ENCODE data around the gene TMEM33. TPM values are rescaled to one million over a fixed set of nuclear protein-coding genes. Genes with fewer than 3 reads are reported as not detected.

Gene TMEM33
- total RNA-seq, 1 donor from 2014 or later = 59.6 TPM

- H3K4me1 Mint-ChIP-seq (ENCODE audit: unreplicated experiment) = no peaks in the 10 kb centered on the region
- H3K4me3 Mint-ChIP-seq (ENCODE audit: unreplicated experiment) = no peak overlapping the region
- no peak for DNase-seq (ENCODE audit: low spot score)
- TF ChIP-seq CTCF (IDR thresholded peaks at IDR 0.05; ENCODE audit: unreplicated experiment) = no peak
- H3K36me3 Mint-ChIP-seq (ENCODE audit: low read depth, unreplicated experiment) = peaks cover 2% of the 10 kb centered on the region
- peaks cover under 1% of the 10 kb centered on the region for H3K9me3 Mint-ChIP-seq (ENCODE audit: unreplicated experiment)
- no peak overlapping the region for H3K27ac Mint-ChIP-seq (ENCODE audit: unreplicated experiment)
- H3K27me3 Mint-ChIP-seq (ENCODE audit: unreplicated experiment) = no peaks in the 10 kb centered on the region
Observed at GRCh38 chr4:41927796-41928499, 7.3 kb upstream of the TMEM33 start.

- peaks cover 6% of the 10 kb centered on the region for H3K4me1 Mint-ChIP-seq (ENCODE audit: unreplicated experiment)
- no peak overlapping the region for H3K4me3 Mint-ChIP-seq (ENCODE audit: unreplicated experiment)
- no peak for TF ChIP-seq CTCF (IDR thresholded peaks at IDR 0.05; ENCODE audit: unreplicated experiment)
- peaks cover 6% of the 10 kb centered on the region for H3K27me3 Mint-ChIP-seq (ENCODE audit: unreplicated experiment)
- no peak for DNase-seq (ENCODE audit: low spot score)
- H3K36me3 Mint-ChIP-seq (ENCODE audit: low read depth, unreplicated experiment) = peaks cover 5% of the 10 kb centered on the region
- H3K27ac Mint-ChIP-seq (ENCODE audit: unreplicated experiment) = no peak overlapping the region
- no peaks in the 10 kb centered on the region for H3K9me3 Mint-ChIP-seq (ENCODE audit: unreplicated experiment)
Observed at GRCh38 chr4:41930139-41930831, 4.9 kb upstream of the TMEM33 start.

DNA sequence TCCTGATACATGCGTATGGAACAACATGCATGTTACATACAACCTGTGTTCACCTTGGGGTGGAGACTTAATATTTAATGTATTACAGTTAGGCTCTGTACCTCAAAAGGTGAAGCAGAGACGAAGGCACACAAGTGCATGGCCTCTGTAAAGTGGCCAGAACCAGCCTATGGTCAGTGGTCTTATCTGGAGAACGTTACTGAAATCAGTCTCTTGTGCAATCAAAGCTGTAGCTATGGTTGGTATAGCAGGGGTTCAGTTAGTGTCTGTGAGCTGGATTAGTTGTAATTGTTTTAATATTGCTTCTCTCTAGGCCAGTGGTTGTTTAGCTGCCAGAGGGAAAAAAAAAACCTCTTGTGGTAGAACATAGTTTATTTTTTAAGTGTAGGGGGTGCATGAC lies 2.2 kb upstream of the TMEM33 start:
- Mint-ChIP-seq H3K4me1 (ENCODE audit: unreplicated experiment) (peaks cover 23% of the 10 kb centered on the region), H3K4me3 (ENCODE audit: unreplicated experiment) (no peak overlapping the region), H3K27ac (ENCODE audit: unreplicated experiment) (no peak overlapping the region), H3K9me3 (ENCODE audit: unreplicated experiment) (no peaks in the 10 kb centered on the region), H3K27me3 (ENCODE audit: unreplicated experiment) (peaks cover 8% of the 10 kb centered on the region), H3K36me3 (ENCODE audit: low read depth, unreplicated experiment) (peaks cover 8% of the 10 kb centered on the region)
- no peak for TF ChIP-seq CTCF (IDR thresholded peaks at IDR 0.05; ENCODE audit: unreplicated experiment)
- DNase-seq (ENCODE audit: low spot score) = no peak

DNA sequence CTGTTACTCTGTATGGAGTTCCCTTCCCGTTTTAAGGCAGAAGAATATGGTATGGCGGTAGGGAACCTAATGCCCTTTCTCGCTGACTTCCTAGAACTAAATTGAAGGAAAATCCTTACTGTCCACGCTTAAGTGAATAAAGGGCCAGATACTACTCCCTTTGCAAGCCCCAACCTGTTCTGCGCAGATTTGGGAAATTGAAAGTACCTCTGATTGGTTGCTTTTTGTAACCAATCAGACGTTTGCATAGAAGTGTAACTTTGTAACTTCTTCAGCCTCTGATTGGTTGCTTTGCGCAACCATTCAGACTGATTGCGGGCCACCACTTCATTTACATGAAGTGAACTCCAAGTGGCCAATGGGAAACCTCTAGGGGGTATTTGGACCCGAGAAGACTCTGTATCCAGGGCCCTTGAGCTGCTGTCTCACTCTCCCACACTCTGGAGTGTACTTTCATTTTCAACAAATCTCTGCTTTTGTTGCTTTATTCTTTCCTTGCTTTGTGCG lies 1.2 kb upstream of the TMEM33 start:
- no peak overlapping the region for H3K27ac Mint-ChIP-seq (ENCODE audit: unreplicated experiment)
- H3K9me3 Mint-ChIP-seq (ENCODE audit: unreplicated experiment) = no peaks in the 10 kb centered on the region
- H3K4me1 Mint-ChIP-seq (ENCODE audit: unreplicated experiment) = peaks cover 23% of the 10 kb centered on the region
- peaks cover 8% of the 10 kb centered on the region for H3K27me3 Mint-ChIP-seq (ENCODE audit: unreplicated experiment)
- no peak for TF ChIP-seq CTCF (IDR thresholded peaks at IDR 0.05; ENCODE audit: unreplicated experiment)
- no peak for DNase-seq (ENCODE audit: low spot score)
- H3K4me3 Mint-ChIP-seq (ENCODE audit: unreplicated experiment) = peak overlapping the region; percentile 99
- H3K36me3 Mint-ChIP-seq (ENCODE audit: low read depth, unreplicated experiment) = peaks cover 8% of the 10 kb centered on the region

- peaks cover 23% of the 10 kb centered on the region for H3K4me1 Mint-ChIP-seq (ENCODE audit: unreplicated experiment)
- H3K27me3 Mint-ChIP-seq (ENCODE audit: unreplicated experiment) = peaks cover 8% of the 10 kb centered on the region
- no peak for DNase-seq (ENCODE audit: low spot score)
Observed at GRCh38 chr4:41934514-41934900, 722 bp upstream of the TMEM33 start.

More at GRCh38 chr4:41934514-41934900, 722 bp upstream of the TMEM33 start:
- no peak for TF ChIP-seq CTCF (IDR thresholded peaks at IDR 0.05; ENCODE audit: unreplicated experiment)
- peak overlapping the region; percentile 99 for H3K4me3 Mint-ChIP-seq (ENCODE audit: unreplicated experiment)
- H3K36me3 Mint-ChIP-seq (ENCODE audit: low read depth, unreplicated experiment) = peaks cover 8% of the 10 kb centered on the region
- H3K9me3 Mint-ChIP-seq (ENCODE audit: unreplicated experiment) = no peaks in the 10 kb centered on the region
- peak overlapping the region; percentile 98 for H3K27ac Mint-ChIP-seq (ENCODE audit: unreplicated experiment)
